K562 (cell line): Measurements from ENCODE around the gene DOCK6. TPM values are rescaled to one million over a fixed set of nuclear protein-coding genes. Genes with fewer than 3 reads are reported as not detected.

Experiments used
- CAMTA2 ChIP-seq: fragments of 250-450 bp; sonication (Bioruptor Pico); conservative IDR thresholded peaks from 2 replicates; pipeline ENCODE4 v1.5.1; 2022
- DACH1 ChIP-seq: fragments of 450-650 bp; IDR thresholded peaks from 2 replicates; pipeline ENCODE4 v1.6.1; 2018; ENCODE audit not compliant: partially characterized antibody
- HDAC2 ChIP-seq: fragments of 450-650 bp; IDR thresholded peaks from 2 replicates; pipeline ENCODE4 v1.6.1; 2016; ENCODE audit warnings: mild to moderate bottlenecking
- IRF1 ChIP-seq: sonication (generic); formaldehyde crosslinking; IDR thresholded peaks from 2 replicates; pipeline ENCODE4 v1.8.0; 2022; ENCODE audit warnings: missing genetic modification reagents, mild to moderate bottlenecking, borderline replicate concordance
- PHTF2 ChIP-seq: fragments of 250-450 bp; sonication (Bioruptor Pico); IDR thresholded peaks from 2 replicates; pipeline ENCODE4 v1.5.0; 2021; ENCODE audit warnings: mild to moderate bottlenecking
- RB1 ChIP-seq: fragments of 450-650 bp; IDR thresholded peaks from 2 replicates; pipeline ENCODE4 v1.6.1; 2017; ENCODE audit warnings: low read depth, mild to moderate bottlenecking
- SIRT6 ChIP-seq: IDR thresholded peaks from one replicate; pipeline ENCODE4 v1.6.1; 2012; ENCODE audit warnings: low read depth, mild to moderate bottlenecking, control low read depth, inconsistent platforms, low read length, moderate library complexity
- SOX6 ChIP-seq: fragments of 450-650 bp; IDR thresholded peaks from 2 replicates; pipeline ENCODE4 v1.6.1; 2014; ENCODE audit warnings: mild to moderate bottlenecking
- TFE3 ChIP-seq: fragments of 450-650 bp; formaldehyde crosslinking; IDR thresholded peaks from 2 replicates; pipeline ENCODE4 v1.4.0; 2020; ENCODE audit warnings: mild to moderate bottlenecking, mixed read lengths
- ZNF766 ChIP-seq: fragments of 200-800 bp; sonication (Bioruptor generic); conservative IDR thresholded peaks from 2 replicates; pipeline ENCODE4 v1.6.1; 2016; ENCODE audit warnings: missing genetic modification characterization, missing compliant biosample characterization
- polyA plus RNA-seq, 8 experiments: library from polyadenylated mRNA; depleted of rRNA in 4 of 8; stranded (reverse) in 5 of 8; unstranded in 3 of 8; fragments of >200 nt; fragmentation: Nextera tagmentation in 2 of 8; fragmentation: Illumina TruSeq in 1 of 8; extraction: Ambion mirVana in 2 of 8; extraction: Trizol in 1 of 8; gene quantifications; 2 replicates each; pipeline versions ENCODE4 v1.2.1 to v1.2.3, GENCODE V29; 2011 to 2014; ENCODE audit warnings: inconsistent platforms in 1 of 8, missing spikeins in 1 of 8
- total RNA-seq, 7 experiments: library from RNA; depleted of rRNA in 6 of 7; stranded (reverse); fragments of >200 nt in 6 of 7; fragmentation: Illumina TruSeq in 2 of 7; extraction: Trizol in 2 of 7; gene quantifications; 2 replicates each; pipeline versions ENCODE4 v1.2.1 to v1.2.3, GENCODE V29; 2011 to 2021; ENCODE audit warnings: low replicate concordance in 1 of 7

DOCK6 gene
- total and polyA plus RNA-seq, 9 of the 15 experiments (the other 6 are each of a cell fraction or from before 2014, with no cell fraction given) = 0.35 to 19.3 (median 3.8) TPM

GRCh38 chr19:11196406-11197287 is 65.7 kb downstream of the DOCK6 start (continued):
- no peak for TF ChIP-seq IRF1
- peak; percentile 20 for TF ChIP-seq DACH1
- TF ChIP-seq RB1 = peak; percentile 24; the same call in 1 of the 2 replicates
- TF ChIP-seq SOX6 = no peak
- no peak for TF ChIP-seq TFE3 (CRISPR knock-in tag)
- no peak for TF ChIP-seq PHTF2 (CRISPR knock-in tag)
- TF ChIP-seq HDAC2 = 0 out of 2 replicates have a peak, but pooled peaks have one; percentile 16
- TF ChIP-seq ZNF766 (CRISPR knock-in tag) = no peak
- TF ChIP-seq CAMTA2 (CRISPR knock-in tag) = no peak
- TF ChIP-seq SIRT6 = no peak
- TF ChIP-seq, all 486 proteins: peak for 25
